Measurements from ENCODE around the gene ZNF292. TPM values are rescaled to one million over a fixed set of nuclear protein-coding genes. Genes with fewer than 3 reads are reported as not detected.

Gene ZNF292
- total and polyA plus RNA-seq, 2 donors (not counting 1 experiment from before 2014, with no cell fraction given), result 10.1 to 84.1 TPM

DNA sequence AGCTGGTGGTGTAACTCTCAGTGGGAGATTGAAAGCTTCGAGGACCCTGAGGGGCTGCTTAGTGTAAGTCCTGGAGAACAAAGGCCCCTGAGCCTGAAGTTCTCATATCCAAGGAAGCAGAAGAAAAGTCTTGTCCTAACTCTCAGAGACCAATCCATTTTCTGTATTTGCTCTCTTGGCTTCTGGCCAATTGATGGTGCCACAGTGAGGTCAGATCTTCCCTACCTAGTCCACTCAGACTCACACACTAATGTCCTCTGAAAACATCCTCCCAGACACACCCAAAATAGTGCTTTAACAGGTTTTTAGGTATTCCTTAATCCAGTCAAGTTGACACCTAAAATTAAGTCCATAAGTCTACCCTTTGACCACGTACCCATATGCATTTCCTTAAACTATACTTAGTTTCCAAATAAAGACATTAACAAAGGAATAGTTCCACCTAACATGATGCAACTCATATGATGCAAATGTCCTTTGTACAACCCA lies 29.4 kb downstream of the ZNF292 start:
- peaks cover 0 to 3% (median 0%) of the 10 kb centered on the region in 3 donors for H3K9me3 ChIP-seq (ENCODE audit: control extremely low read depth in 1 of 3, control insufficient read depth in 2 of 3, insufficient read depth in 1 of 3, low read length in 2 of 3)
- 93% methylated on average over 1 of the region's 2 CpGs for WGBS (ENCODE audit: insufficient coverage)
- no peak overlapping the region for H3K4me2 ChIP-seq (replicated peaks; ENCODE audit: low read depth, low read length, poor library complexity, severe bottlenecking)
- H3K79me2 ChIP-seq (ENCODE audit: control insufficient read depth, insufficient read depth, low read length), result peaks cover 93% of the 10 kb centered on the region
- Mint-ChIP-seq H3K4me1 (peaks cover 48% of the 10 kb centered on the region), H3K9me3 (ENCODE audit: insufficient read depth) (no peaks in the 10 kb centered on the region), H3K27me3 (no peaks in the 10 kb centered on the region), H3K27ac (no peak overlapping the region), H3K4me3 (no peak overlapping the region)
- POLR2A ChIA-PET, result no interaction called here
- H3K9ac ChIP-seq (ENCODE audit: low read length), result no peak overlapping the region
- DNase-seq (no peak), ATAC-seq (ENCODE audit: low read depth) (no peak)
- no peak overlapping the region for H3K27ac ChIP-seq (ENCODE audit: low read length in 2 of 2)
- intact Hi-C loops (cut with micrococcal nuclease), result no loop called here
- H4K20me1 ChIP-seq (ENCODE audit: control insufficient read depth, insufficient read depth, low read length, poor library complexity, severe bottlenecking), result peaks cover 59% of the 10 kb centered on the region
- H3K27me3 ChIP-seq (replicated peaks in 1 of 4; ENCODE audit: control extremely low read depth in 1 of 4, control insufficient read depth in 3 of 4, insufficient read depth in 4 of 4, low read length in 3 of 4), result no peaks in the 10 kb centered on the region
- H3K4me1 ChIP-seq (ENCODE audit: control insufficient read depth in 2 of 2, insufficient read depth in 2 of 2, low read length in 2 of 2), result peaks cover 23 to 26% of the 10 kb centered on the region in 2 donors
- H3K4me3 ChIP-seq (ENCODE audit: control extremely low read depth in 1 of 5, extremely low read depth in 1 of 5, insufficient read depth in 1 of 5, low read depth in 2 of 5, low read length in 4 of 5), result no peak overlapping the region
- peaks cover 9 to 13% of the 10 kb centered on the region in 2 experiments for H3K36me3 ChIP-seq (replicated peaks in 1 of 2; ENCODE audit: control extremely low read depth in 1 of 2, control insufficient read depth in 1 of 2, extremely low read depth in 1 of 2, insufficient read depth in 2 of 2, low read length in 1 of 2)
- H2AFZ ChIP-seq (ENCODE audit: insufficient read depth, low read depth, low read length, poor library complexity, severe bottlenecking), result no peak overlapping the region
- no peak for TF ChIP-seq EZH2 (IDR thresholded peaks at IDR 0.05; ENCODE audit: borderline replicate concordance, insufficient read depth, low read depth, low read length, poor library complexity, severe bottlenecking)
- TF ChIP-seq, protein P1, sequence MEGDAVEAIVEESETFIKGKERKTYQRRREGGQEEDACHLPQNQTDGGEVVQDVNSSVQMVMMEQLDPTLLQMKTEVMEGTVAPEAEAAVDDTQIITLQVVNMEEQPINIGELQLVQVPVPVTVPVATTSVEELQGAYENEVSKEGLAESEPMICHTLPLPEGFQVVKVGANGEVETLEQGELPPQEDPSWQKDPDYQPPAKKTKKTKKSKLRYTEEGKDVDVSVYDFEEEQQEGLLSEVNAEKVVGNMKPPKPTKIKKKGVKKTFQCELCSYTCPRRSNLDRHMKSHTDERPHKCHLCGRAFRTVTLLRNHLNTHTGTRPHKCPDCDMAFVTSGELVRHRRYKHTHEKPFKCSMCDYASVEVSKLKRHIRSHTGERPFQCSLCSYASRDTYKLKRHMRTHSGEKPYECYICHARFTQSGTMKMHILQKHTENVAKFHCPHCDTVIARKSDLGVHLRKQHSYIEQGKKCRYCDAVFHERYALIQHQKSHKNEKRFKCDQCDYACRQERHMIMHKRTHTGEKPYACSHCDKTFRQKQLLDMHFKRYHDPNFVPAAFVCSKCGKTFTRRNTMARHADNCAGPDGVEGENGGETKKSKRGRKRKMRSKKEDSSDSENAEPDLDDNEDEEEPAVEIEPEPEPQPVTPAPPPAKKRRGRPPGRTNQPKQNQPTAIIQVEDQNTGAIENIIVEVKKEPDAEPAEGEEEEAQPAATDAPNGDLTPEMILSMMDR (IDR thresholded peaks at IDR 0.05), result no peak
- CTCF ChIA-PET, result no interaction called here

GRCh38 chr6:87196275-87196842 lies 41.0 kb downstream of the ZNF292 start:
- Histone ChIP-seq H3K27ac (ENCODE audit: low read length in 2 of 2) (no peak overlapping the region), H3K36me3 (replicated peaks in 1 of 2; ENCODE audit: control extremely low read depth in 1 of 2, control insufficient read depth in 1 of 2, extremely low read depth in 1 of 2, insufficient read depth in 2 of 2, low read length in 1 of 2) (no peaks in the 10 kb centered on the region), H3K79me2 (ENCODE audit: control insufficient read depth, insufficient read depth, low read length) (peaks cover 92% of the 10 kb centered on the region), H2AFZ (ENCODE audit: insufficient read depth, low read depth, low read length, poor library complexity, severe bottlenecking) (no peak overlapping the region), H4K20me1 (ENCODE audit: control insufficient read depth, insufficient read depth, low read length, poor library complexity, severe bottlenecking) (peaks cover 31% of the 10 kb centered on the region), H3K9ac (ENCODE audit: low read length) (no peak overlapping the region), H3K4me1 (ENCODE audit: control insufficient read depth in 2 of 2, insufficient read depth in 2 of 2, low read length in 2 of 2) (peaks cover 0 to 3% of the 10 kb centered on the region in 2 donors), H3K27me3 (replicated peaks in 1 of 4; ENCODE audit: control extremely low read depth in 1 of 4, control insufficient read depth in 3 of 4, insufficient read depth in 4 of 4, low read length in 3 of 4) (no peaks in the 10 kb centered on the region), H3K4me2 (replicated peaks; ENCODE audit: low read depth, low read length, poor library complexity, severe bottlenecking) (no peak overlapping the region), H3K4me3 (ENCODE audit: control extremely low read depth in 1 of 5, extremely low read depth in 1 of 5, insufficient read depth in 1 of 5, low read depth in 2 of 5, low read length in 4 of 5) (no peak overlapping the region), H3K9me3 (ENCODE audit: control extremely low read depth in 1 of 3, control insufficient read depth in 2 of 3, insufficient read depth in 1 of 3, low read length in 2 of 3) (no peaks in the 10 kb centered on the region)
- intact Hi-C loops (cut with micrococcal nuclease), result no loop called here
- Mint-ChIP-seq H3K9me3 (ENCODE audit: insufficient read depth) (no peaks in the 10 kb centered on the region), H3K4me3 (no peak overlapping the region), H3K27me3 (no peaks in the 10 kb centered on the region), H3K27ac (peak overlapping the region; percentile 42), H3K4me1 (peaks cover 50% of the 10 kb centered on the region)
- WGBS (ENCODE audit: insufficient coverage), result no CpG with 5 or more reads among the region's 1 CpG
- TF ChIP-seq EZH2 (IDR thresholded peaks at IDR 0.05; ENCODE audit: borderline replicate concordance, insufficient read depth, low read depth, low read length, poor library complexity, severe bottlenecking), result no peak
- TF ChIP-seq, protein P1 (IDR thresholded peaks at IDR 0.05), result no peak
- ChIA-PET POLR2A (no interaction called here), CTCF (no interaction called here)
- ATAC-seq (ENCODE audit: low read depth) (no peak), DNase-seq (no peak)

Measured in B cell (primary cell).